ENCODE data around the gene HMCN2. TPM values are rescaled to one million over a fixed set of nuclear protein-coding genes. Genes with fewer than 3 reads are reported as not detected.

HMCN2 gene
- total and polyA plus RNA-seq, 8 donors = 0.31 to 3.9 (median 0.68) TPM

- no peaks in the 10 kb centered on the region for H3K9me3 ChIP-seq
- DNase-seq = no peak
- no peak overlapping the region for H3K4me3 ChIP-seq
- TF ChIP-seq, protein P1, sequence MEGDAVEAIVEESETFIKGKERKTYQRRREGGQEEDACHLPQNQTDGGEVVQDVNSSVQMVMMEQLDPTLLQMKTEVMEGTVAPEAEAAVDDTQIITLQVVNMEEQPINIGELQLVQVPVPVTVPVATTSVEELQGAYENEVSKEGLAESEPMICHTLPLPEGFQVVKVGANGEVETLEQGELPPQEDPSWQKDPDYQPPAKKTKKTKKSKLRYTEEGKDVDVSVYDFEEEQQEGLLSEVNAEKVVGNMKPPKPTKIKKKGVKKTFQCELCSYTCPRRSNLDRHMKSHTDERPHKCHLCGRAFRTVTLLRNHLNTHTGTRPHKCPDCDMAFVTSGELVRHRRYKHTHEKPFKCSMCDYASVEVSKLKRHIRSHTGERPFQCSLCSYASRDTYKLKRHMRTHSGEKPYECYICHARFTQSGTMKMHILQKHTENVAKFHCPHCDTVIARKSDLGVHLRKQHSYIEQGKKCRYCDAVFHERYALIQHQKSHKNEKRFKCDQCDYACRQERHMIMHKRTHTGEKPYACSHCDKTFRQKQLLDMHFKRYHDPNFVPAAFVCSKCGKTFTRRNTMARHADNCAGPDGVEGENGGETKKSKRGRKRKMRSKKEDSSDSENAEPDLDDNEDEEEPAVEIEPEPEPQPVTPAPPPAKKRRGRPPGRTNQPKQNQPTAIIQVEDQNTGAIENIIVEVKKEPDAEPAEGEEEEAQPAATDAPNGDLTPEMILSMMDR (IDR thresholded peaks at IDR 0.05) = no peak
- H3K27ac ChIP-seq = no peak overlapping the region
- intact Hi-C loops (cut with DNase I) = loop anchor here in 1 of 2 donors (10.0 kb wide), 1 partner anchor 217 kb away; no protein-coding TSS in a partner anchor
- no peaks in the 10 kb centered on the region for H3K4me1 ChIP-seq
- peaks cover 0 to 45% of the 10 kb centered on the region in 2 donors for H3K36me3 ChIP-seq
- peaks cover 0 to 63% of the 10 kb centered on the region in 2 donors for H3K27me3 ChIP-seq
- ATAC-seq = no peak
Measured at GRCh38 chr9:130467316-130467715, 201.8 kb downstream of the HMCN2 start.

GRCh38 chr9:130468566-130468965, 203.0 kb downstream of the HMCN2 start:
- no peaks in the 10 kb centered on the region for H3K4me1 ChIP-seq
- no peaks in the 10 kb centered on the region for H3K9me3 ChIP-seq
- H3K4me3 ChIP-seq = no peak overlapping the region
- TF ChIP-seq, protein P1 (IDR thresholded peaks at IDR 0.05) = no peak
- intact Hi-C loops (cut with DNase I) = loop anchor here in 1 of 2 donors (10.0 kb wide), 1 partner anchor 216 kb away; no protein-coding TSS in a partner anchor
- H3K36me3 ChIP-seq = peaks cover 0 to 50% of the 10 kb centered on the region in 2 donors
- DNase-seq = no peak
- no peak overlapping the region for H3K27ac ChIP-seq
- peaks cover 0 to 69% of the 10 kb centered on the region in 2 donors for H3K27me3 ChIP-seq
- ATAC-seq = no peak

- H3K27ac ChIP-seq = no peak overlapping the region
- ATAC-seq (no peak), DNase-seq (no peak)
- H3K36me3 ChIP-seq = peaks cover 0 to 41% of the 10 kb centered on the region in 2 donors
- TF ChIP-seq, protein P1 (IDR thresholded peaks at IDR 0.05) = no peak
- H3K27me3 ChIP-seq = peaks cover 0 to 77% of the 10 kb centered on the region in 2 donors
- intact Hi-C loops (cut with DNase I) = no loop called here
- H3K4me3 ChIP-seq = no peak overlapping the region
- no peaks in the 10 kb centered on the region for H3K4me1 ChIP-seq
- no peaks in the 10 kb centered on the region for H3K9me3 ChIP-seq
Measured at GRCh38 chr9:130470269-130470668, 204.7 kb downstream of the HMCN2 start.

DNA sequence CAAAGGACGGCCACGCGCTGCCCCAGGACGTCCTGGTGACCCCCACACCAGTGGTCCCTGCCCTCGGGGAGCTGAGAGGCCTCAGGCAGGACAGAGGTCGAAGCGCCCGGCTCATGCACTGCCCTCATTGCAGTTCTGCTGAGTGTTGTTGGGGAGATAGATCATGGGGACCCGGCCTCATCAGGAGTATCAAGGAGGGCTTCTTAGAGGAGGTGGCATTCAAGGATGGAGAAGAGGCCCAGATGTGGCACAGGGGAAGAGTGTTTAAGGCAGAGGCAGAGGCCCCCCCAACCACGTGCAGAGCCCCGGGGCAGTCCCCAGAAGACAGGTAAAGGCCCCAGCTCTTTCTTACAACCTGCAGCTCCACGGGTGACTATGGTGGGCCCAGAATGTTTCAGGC, 205.4 kb downstream of the HMCN2 start:
- ATAC-seq (no peak), DNase-seq (no peak)
- Histone ChIP-seq H3K27ac (no peak overlapping the region), H3K4me1 (no peaks in the 10 kb centered on the region), H3K36me3 (peaks cover 0 to 34% of the 10 kb centered on the region in 2 donors), H3K27me3 (peaks cover 0 to 75% of the 10 kb centered on the region in 2 donors), H3K4me3 (no peak overlapping the region), H3K9me3 (no peaks in the 10 kb centered on the region)
- TF ChIP-seq, protein P1 (IDR thresholded peaks at IDR 0.05) = no peak
- intact Hi-C loops (cut with DNase I) = no loop called here

- DNase-seq (no peak), ATAC-seq (no peak)
- intact Hi-C loops (cut with DNase I) = no loop called here
- peaks cover 0 to 30% of the 10 kb centered on the region in 2 donors for H3K36me3 ChIP-seq
- TF ChIP-seq, protein P1 (IDR thresholded peaks at IDR 0.05) = no peak
- no peak overlapping the region for H3K4me3 ChIP-seq
- no peaks in the 10 kb centered on the region for H3K9me3 ChIP-seq
- no peaks in the 10 kb centered on the region for H3K4me1 ChIP-seq
- peaks cover 0 to 69% of the 10 kb centered on the region in 2 donors for H3K27me3 ChIP-seq
- no peak overlapping the region for H3K27ac ChIP-seq
Measured at GRCh38 chr9:130471411-130472183, 206.0 kb downstream of the HMCN2 start.

Measured in left lung (tissue), 10 donors.